ENCODE data around the gene HSFX4.
"Not testable (repeated sequence)": the region's sequence is repeated elsewhere in the genome, so short reads cannot be mapped to it uniquely, and the experiment has no call there.

The HSFX4 gene

GRCh38 chrX:149908727-149909126 is 20.6 kb upstream of the HSFX4 start:
- no peaks in the 10 kb centered on the region for H3K27me3 ChIP-seq (replicated peaks; ENCODE audit: control insufficient read depth, insufficient read depth, low read length)
- no peak for DNase-seq (ENCODE audit: extremely low read depth, insufficient read length)
- no peak overlapping the region for H3K4me3 ChIP-seq (replicated peaks; ENCODE audit: low read depth, low read length)
- H3K36me3 ChIP-seq (ENCODE audit: control insufficient read depth, insufficient read depth, low read length) = no peaks in the 10 kb centered on the region
- TF ChIP-seq, protein P1, sequence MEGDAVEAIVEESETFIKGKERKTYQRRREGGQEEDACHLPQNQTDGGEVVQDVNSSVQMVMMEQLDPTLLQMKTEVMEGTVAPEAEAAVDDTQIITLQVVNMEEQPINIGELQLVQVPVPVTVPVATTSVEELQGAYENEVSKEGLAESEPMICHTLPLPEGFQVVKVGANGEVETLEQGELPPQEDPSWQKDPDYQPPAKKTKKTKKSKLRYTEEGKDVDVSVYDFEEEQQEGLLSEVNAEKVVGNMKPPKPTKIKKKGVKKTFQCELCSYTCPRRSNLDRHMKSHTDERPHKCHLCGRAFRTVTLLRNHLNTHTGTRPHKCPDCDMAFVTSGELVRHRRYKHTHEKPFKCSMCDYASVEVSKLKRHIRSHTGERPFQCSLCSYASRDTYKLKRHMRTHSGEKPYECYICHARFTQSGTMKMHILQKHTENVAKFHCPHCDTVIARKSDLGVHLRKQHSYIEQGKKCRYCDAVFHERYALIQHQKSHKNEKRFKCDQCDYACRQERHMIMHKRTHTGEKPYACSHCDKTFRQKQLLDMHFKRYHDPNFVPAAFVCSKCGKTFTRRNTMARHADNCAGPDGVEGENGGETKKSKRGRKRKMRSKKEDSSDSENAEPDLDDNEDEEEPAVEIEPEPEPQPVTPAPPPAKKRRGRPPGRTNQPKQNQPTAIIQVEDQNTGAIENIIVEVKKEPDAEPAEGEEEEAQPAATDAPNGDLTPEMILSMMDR (IDR thresholded peaks at IDR 0.05; ENCODE audit: insufficient read depth, low read length, poor library complexity, severe bottlenecking) = no peak

- TF ChIP-seq, protein P1 (IDR thresholded peaks at IDR 0.05; ENCODE audit: insufficient read depth, low read length, poor library complexity, severe bottlenecking) = no peak
- no peaks in the 10 kb centered on the region for H3K27me3 ChIP-seq (replicated peaks; ENCODE audit: control insufficient read depth, insufficient read depth, low read length)
- H3K4me3 ChIP-seq (replicated peaks; ENCODE audit: low read depth, low read length) = no peak overlapping the region
- H3K36me3 ChIP-seq (ENCODE audit: control insufficient read depth, insufficient read depth, low read length) = no peaks in the 10 kb centered on the region
- no peak for DNase-seq (ENCODE audit: extremely low read depth, insufficient read length)
Measured at GRCh38 chrX:149909324-149910177, 19.8 kb upstream of the HSFX4 start.

DNA sequence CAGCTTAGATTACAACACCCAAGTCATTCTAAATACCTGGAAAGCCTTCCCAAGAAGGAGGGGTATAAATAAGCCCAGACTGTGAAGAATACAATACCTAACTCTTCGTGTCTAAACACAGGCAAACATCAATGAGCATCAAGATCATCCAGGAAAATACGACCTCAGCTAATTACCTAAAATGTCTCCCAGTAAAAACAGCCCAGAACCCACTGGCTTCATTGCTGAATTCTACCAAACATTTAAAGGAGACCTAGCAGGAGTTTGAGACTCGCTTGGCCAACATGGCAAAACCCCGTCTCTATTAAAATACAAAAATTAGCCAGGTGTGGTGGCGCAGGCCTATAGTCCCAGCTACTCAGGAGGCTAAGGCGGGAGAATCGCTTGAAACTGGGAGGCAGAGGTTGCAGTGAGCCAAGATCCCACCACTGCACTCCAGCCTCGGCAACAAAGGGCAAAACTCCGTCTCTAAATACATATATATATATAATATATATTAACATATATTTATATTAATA is 19.1 kb upstream of the HSFX4 start:
- TF ChIP-seq, protein P1 (IDR thresholded peaks at IDR 0.05; ENCODE audit: insufficient read depth, low read length, poor library complexity, severe bottlenecking) = no peak
- Histone ChIP-seq H3K36me3 (ENCODE audit: control insufficient read depth, insufficient read depth, low read length) (no peaks in the 10 kb centered on the region), H3K4me3 (replicated peaks; ENCODE audit: low read depth, low read length) (no peak overlapping the region), H3K27me3 (replicated peaks; ENCODE audit: control insufficient read depth, insufficient read depth, low read length) (no peaks in the 10 kb centered on the region)
- DNase-seq (ENCODE audit: extremely low read depth, insufficient read length) = no peak

GRCh38 chrX:149916745-149917392 is 12.5 kb upstream of the HSFX4 start:
- DNase-seq (ENCODE audit: extremely low read depth, insufficient read length) = no peak
- TF ChIP-seq, protein P1 (IDR thresholded peaks at IDR 0.05; ENCODE audit: insufficient read depth, low read length, poor library complexity, severe bottlenecking) = no peak
- Histone ChIP-seq H3K36me3 (ENCODE audit: control insufficient read depth, insufficient read depth, low read length) (no peaks in the 10 kb centered on the region), H3K4me3 (replicated peaks; ENCODE audit: low read depth, low read length) (no peak overlapping the region), H3K27me3 (replicated peaks; ENCODE audit: control insufficient read depth, insufficient read depth, low read length) (no peaks in the 10 kb centered on the region)

DNA sequence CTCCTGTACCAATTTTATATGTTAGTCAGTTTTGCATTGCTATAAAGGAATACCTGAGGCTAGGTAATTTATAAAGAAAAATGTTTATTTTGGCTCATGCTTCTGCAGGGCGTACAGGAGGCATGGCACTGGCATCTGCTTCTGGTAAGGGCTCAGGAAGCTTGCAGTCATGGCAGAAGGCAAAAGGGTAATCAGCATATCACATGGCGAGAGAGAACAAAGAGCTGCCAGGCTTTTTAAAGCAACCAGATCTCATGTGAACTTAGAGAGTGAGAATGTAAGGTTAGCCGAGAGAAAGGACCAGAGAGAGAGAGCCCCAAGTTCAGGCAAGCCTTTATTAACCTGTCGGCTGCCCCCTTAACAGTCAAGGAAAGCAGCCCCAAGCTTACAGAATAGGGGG is 5.5 kb upstream of the HSFX4 start:
- not testable (repeated sequence) for H3K36me3 ChIP-seq (ENCODE audit: control insufficient read depth, insufficient read depth, low read length); DNase-seq (ENCODE audit: extremely low read depth, insufficient read length); H3K27me3 ChIP-seq (replicated peaks; ENCODE audit: control insufficient read depth, insufficient read depth, low read length); H3K4me3 ChIP-seq (replicated peaks; ENCODE audit: low read depth, low read length)

GRCh38 chrX:149924434-149924833 is 4.9 kb upstream of the HSFX4 start:
- H3K4me3 ChIP-seq (replicated peaks; ENCODE audit: low read depth, low read length); H3K27me3 ChIP-seq (replicated peaks; ENCODE audit: control insufficient read depth, insufficient read depth, low read length); DNase-seq (ENCODE audit: extremely low read depth, insufficient read length); H3K36me3 ChIP-seq (ENCODE audit: control insufficient read depth, insufficient read depth, low read length): not testable (repeated sequence)

DNA sequence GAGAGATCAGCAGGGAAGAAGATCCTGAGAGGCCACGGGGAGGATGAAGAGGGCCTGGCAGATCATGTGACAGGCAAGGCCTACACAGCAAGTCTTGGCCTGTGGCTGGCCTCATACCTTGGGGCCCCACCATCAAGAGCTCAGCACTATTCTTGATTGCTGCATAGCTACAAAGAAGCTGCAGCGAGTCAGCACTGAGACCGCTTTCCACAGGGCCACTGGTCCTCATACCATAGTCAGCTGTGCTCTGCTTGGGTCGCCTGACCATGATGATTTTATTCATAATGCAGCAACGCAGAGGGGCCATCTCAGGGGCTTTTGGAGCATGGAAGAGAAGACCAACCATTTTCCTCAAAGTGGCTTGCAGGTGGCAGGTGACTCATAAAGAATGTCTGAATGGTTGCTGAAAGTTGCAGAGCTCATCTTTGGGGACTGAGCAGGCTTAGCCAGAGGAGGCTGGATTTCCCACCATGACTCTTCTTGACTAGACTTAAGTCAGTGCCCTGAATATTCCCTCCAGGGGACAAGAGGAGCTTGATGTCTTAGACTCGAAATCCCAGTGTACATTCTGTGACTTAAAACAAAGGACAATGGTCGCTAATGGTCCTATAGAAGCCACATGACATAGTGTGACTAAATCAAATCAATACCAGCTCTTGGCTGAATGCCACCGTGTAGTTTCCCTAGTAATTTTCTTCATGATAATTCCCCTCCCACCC is 2.0 kb upstream of the HSFX4 start:
- H3K36me3 ChIP-seq (ENCODE audit: control insufficient read depth, insufficient read depth, low read length); H3K4me3 ChIP-seq (replicated peaks; ENCODE audit: low read depth, low read length); H3K27me3 ChIP-seq (replicated peaks; ENCODE audit: control insufficient read depth, insufficient read depth, low read length); DNase-seq (ENCODE audit: extremely low read depth, insufficient read length): not testable (repeated sequence)

DNA sequence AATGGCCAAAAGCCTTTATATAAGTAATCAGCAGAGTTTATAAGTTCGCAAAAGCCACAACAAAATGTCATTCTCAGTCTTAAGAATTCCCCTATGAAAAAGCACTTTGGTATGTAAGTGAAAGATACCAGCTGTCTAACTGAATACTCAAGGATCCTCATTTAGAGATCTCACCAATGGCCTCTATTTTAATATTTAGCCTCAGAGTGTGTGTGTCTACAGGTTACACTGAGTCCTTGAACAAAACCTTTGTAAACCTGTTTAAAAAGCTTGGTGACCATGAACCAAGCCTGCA is 1.5 kb upstream of the HSFX4 start:
- not testable (repeated sequence) for H3K36me3 ChIP-seq (ENCODE audit: control insufficient read depth, insufficient read depth, low read length); DNase-seq (ENCODE audit: extremely low read depth, insufficient read length)

DNA sequence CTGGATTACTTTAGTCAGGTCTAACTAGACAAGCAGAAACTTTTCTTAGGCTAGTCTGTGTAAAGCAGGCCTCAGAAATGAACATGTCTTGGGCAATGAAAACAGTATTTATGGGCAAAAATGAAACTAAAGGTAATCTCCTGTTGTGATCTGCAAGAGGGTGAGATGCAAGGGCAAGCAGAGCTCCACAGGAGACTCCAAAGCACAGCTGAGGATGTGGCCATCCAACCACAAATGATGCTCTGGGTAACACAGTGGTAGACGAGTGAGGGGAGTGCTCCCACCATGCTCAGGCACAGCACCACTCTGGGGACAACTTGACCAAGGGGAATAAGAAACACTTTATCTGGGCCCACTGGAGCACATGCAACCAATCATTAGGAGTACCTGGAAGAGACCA is 738 bp upstream of the HSFX4 start:
- not testable (repeated sequence) for DNase-seq (ENCODE audit: extremely low read depth, insufficient read length); H3K4me3 ChIP-seq (replicated peaks; ENCODE audit: low read depth, low read length); H3K36me3 ChIP-seq (ENCODE audit: control insufficient read depth, insufficient read depth, low read length); H3K27me3 ChIP-seq (replicated peaks; ENCODE audit: control insufficient read depth, insufficient read depth, low read length)

More for the DNA sequence above, 1.5 kb upstream of the HSFX4 start:
- not testable (repeated sequence) for H3K4me3 ChIP-seq (replicated peaks; ENCODE audit: low read depth, low read length); H3K27me3 ChIP-seq (replicated peaks; ENCODE audit: control insufficient read depth, insufficient read depth, low read length)

Measured in GM06990 (cell line).